Activated T-cell treated with anti-CD3 and anti-CD28 coated beads, Interleukin-2, amount 50 U/mL, for 72 hours (primary cell): Measurements from ENCODE around the gene PRKN. TPM values are rescaled to one million over a fixed set of nuclear protein-coding genes. Genes with fewer than 3 reads are reported as not detected.

Source experiments
- ATAC-seq, 2 donors: fragments of 150-1000 bp; cut with Tn5 transposase; replicated peaks in 1 of 2; 2 replicates each; pipeline ENCODE4 v1.10.0; 2021; ENCODE audit warnings: moderate library complexity in 2 of 2, mild to moderate bottlenecking in 1 of 2
- DNase-seq, 2 donors: peaks; one replicate each; pipeline ENCODE4 v3.0.0; 2021 to 2022; ENCODE audit warnings: mixed read lengths in 1 of 2
- H3K27ac Mint-ChIP-seq: one replicate; pipeline ENCODE4 v1.8.0; 2022; ENCODE audit warnings: mild to moderate bottlenecking, moderate library complexity, mixed read lengths
- H3K27me3 Mint-ChIP-seq: one replicate; pipeline ENCODE4 v1.8.0; 2022; ENCODE audit warnings: low read depth, mixed read lengths
- H3K36me3 Mint-ChIP-seq, 2 donors: one replicate each; pipeline ENCODE4 v1.8.0; 2022; ENCODE audit warnings: mixed read lengths in 2 of 2, mild to moderate bottlenecking in 1 of 2; ENCODE audit not compliant: insufficient read depth in 2 of 2
- H3K4me1 Mint-ChIP-seq: one replicate; pipeline ENCODE4 v1.8.0; 2022; ENCODE audit warnings: low read depth, mixed read lengths
- H3K4me3 Mint-ChIP-seq, 2 donors: one replicate each; pipeline ENCODE4 v1.8.0; 2022; ENCODE audit warnings: mild to moderate bottlenecking in 2 of 2, mixed read lengths in 2 of 2, moderate library complexity in 2 of 2
- H3K9me3 Mint-ChIP-seq, 2 donors: one replicate each; pipeline ENCODE4 v1.8.0; 2022; ENCODE audit warnings: mixed read lengths in 2 of 2
- total RNA-seq, 2 donors: library from RNA; stranded (reverse); gene quantifications; one replicate each; pipeline ENCODE4 v1.2.3, GENCODE V29; 2022

The PRKN gene
- total RNA-seq, 2 donors from 2014 or later = 2.5 to 2.8 TPM

GRCh38 chr6:161644521-161644920 lies 1083.0 kb downstream of the PRKN start:
- no peak for ATAC-seq
- H3K27ac Mint-ChIP-seq = no peak overlapping the region
- no peak overlapping the region for H3K4me3 Mint-ChIP-seq
- peaks cover 0 to 5% of the 10 kb centered on the region in 2 donors for H3K36me3 Mint-ChIP-seq
- DNase-seq = no peak
- H3K9me3 Mint-ChIP-seq = peaks cover 3 to 4% of the 10 kb centered on the region in 2 donors
- no peaks in the 10 kb centered on the region for H3K27me3 Mint-ChIP-seq
- no peaks in the 10 kb centered on the region for H3K4me1 Mint-ChIP-seq

- DNase-seq = no peak
- no peaks in the 10 kb centered on the region for H3K4me1 Mint-ChIP-seq
- H3K4me3 Mint-ChIP-seq = no peak overlapping the region
- H3K27ac Mint-ChIP-seq = no peak overlapping the region
- no peaks in the 10 kb centered on the region for H3K27me3 Mint-ChIP-seq
- peaks cover 0 to 8% of the 10 kb centered on the region in 2 donors for H3K36me3 Mint-ChIP-seq
- no peak for ATAC-seq
- peaks cover 3 to 5% of the 10 kb centered on the region in 2 donors for H3K9me3 Mint-ChIP-seq
Observed at GRCh38 chr6:161641175-161641574, 1086.4 kb downstream of the PRKN start.

- Mint-ChIP-seq H3K4me1 (no peaks in the 10 kb centered on the region), H3K4me3 (no peak overlapping the region), H3K36me3 (peaks cover 0 to 6% of the 10 kb centered on the region in 2 donors), H3K27me3 (no peaks in the 10 kb centered on the region), H3K9me3 (peaks cover 0 to 1% of the 10 kb centered on the region in 2 donors), H3K27ac (no peak overlapping the region)
- ATAC-seq (no peak), DNase-seq (no peak)
Observed at GRCh38 chr6:161639772-161640171, 1087.8 kb downstream of the PRKN start.

- peaks cover 0 to 1% of the 10 kb centered on the region in 2 donors for H3K9me3 Mint-ChIP-seq
- H3K27me3 Mint-ChIP-seq = no peaks in the 10 kb centered on the region
- H3K4me3 Mint-ChIP-seq = no peak overlapping the region
- no peak overlapping the region for H3K27ac Mint-ChIP-seq
- no peaks in the 10 kb centered on the region for H3K4me1 Mint-ChIP-seq
- DNase-seq (no peak), ATAC-seq (no peak)
- H3K36me3 Mint-ChIP-seq = peaks cover 0 to 6% of the 10 kb centered on the region in 2 donors
Observed at GRCh38 chr6:161637658-161638057, 1089.9 kb downstream of the PRKN start.

- Mint-ChIP-seq H3K4me3 (no peak overlapping the region), H3K36me3 (peaks cover 0 to 6% of the 10 kb centered on the region in 2 donors)
- DNase-seq = no peak
Observed at GRCh38 chr6:161636882-161637430, 1090.6 kb downstream of the PRKN start.

GRCh38 chr6:161635975-161636374 lies 1091.6 kb downstream of the PRKN start:
- peaks cover 0 to 6% of the 10 kb centered on the region in 2 donors for H3K36me3 Mint-ChIP-seq
- H3K27me3 Mint-ChIP-seq = no peaks in the 10 kb centered on the region
- peaks cover 0 to 4% of the 10 kb centered on the region in 2 donors for H3K9me3 Mint-ChIP-seq
- no peak overlapping the region for H3K27ac Mint-ChIP-seq
- DNase-seq (no peak), ATAC-seq (no peak)
- no peaks in the 10 kb centered on the region for H3K4me1 Mint-ChIP-seq
- no peak overlapping the region for H3K4me3 Mint-ChIP-seq

More at GRCh38 chr6:161636882-161637430, 1090.6 kb downstream of the PRKN start:
- ATAC-seq = no peak
- Mint-ChIP-seq H3K27me3 (no peaks in the 10 kb centered on the region), H3K4me1 (no peaks in the 10 kb centered on the region), H3K9me3 (peaks cover 0 to 4% of the 10 kb centered on the region in 2 donors), H3K27ac (no peak overlapping the region)

- Mint-ChIP-seq H3K4me1 (no peaks in the 10 kb centered on the region), H3K27me3 (no peaks in the 10 kb centered on the region), H3K9me3 (peaks cover 0 to 4% of the 10 kb centered on the region in 2 donors), H3K27ac (no peak overlapping the region), H3K36me3 (peaks cover 0 to 4% of the 10 kb centered on the region in 2 donors), H3K4me3 (no peak overlapping the region)
- no peak for ATAC-seq
- DNase-seq = no peak
Observed at GRCh38 chr6:161634916-161635315, 1092.7 kb downstream of the PRKN start.

- DNase-seq (no peak), ATAC-seq (no peak)
- Mint-ChIP-seq H3K4me1 (no peaks in the 10 kb centered on the region), H3K36me3 (no peaks in the 10 kb centered on the region), H3K4me3 (no peak overlapping the region), H3K27ac (no peak overlapping the region), H3K9me3 (peaks cover 0 to 4% of the 10 kb centered on the region in 2 donors), H3K27me3 (no peaks in the 10 kb centered on the region)
Observed at GRCh38 chr6:161631676-161632194, 1095.8 kb downstream of the PRKN start.

DNA sequence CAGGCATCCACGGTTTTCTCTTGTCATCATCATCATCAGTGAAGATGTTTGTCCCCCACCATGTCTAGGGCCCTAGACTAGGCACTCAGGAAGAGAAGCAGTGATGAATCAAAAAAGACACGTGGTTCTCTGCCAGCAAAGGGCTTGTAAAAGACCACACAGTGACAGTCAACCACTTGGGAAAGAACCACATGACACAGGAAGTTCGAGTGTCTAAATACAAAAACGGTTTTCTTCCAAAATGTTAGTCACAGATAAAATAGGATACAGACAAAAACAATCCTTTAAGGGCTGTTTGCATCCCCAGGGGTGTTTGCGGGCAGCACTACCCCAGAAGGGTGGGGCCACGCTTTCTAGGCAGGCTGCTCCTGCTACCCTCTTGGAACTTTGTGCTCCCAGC lies 1096.9 kb downstream of the PRKN start:
- ATAC-seq (no peak), DNase-seq (no peak)
- Mint-ChIP-seq H3K27me3 (no peaks in the 10 kb centered on the region), H3K9me3 (peaks cover 0 to 4% of the 10 kb centered on the region in 2 donors), H3K4me1 (no peaks in the 10 kb centered on the region), H3K4me3 (no peak overlapping the region), H3K36me3 (no peaks in the 10 kb centered on the region), H3K27ac (no peak overlapping the region)

DNA sequence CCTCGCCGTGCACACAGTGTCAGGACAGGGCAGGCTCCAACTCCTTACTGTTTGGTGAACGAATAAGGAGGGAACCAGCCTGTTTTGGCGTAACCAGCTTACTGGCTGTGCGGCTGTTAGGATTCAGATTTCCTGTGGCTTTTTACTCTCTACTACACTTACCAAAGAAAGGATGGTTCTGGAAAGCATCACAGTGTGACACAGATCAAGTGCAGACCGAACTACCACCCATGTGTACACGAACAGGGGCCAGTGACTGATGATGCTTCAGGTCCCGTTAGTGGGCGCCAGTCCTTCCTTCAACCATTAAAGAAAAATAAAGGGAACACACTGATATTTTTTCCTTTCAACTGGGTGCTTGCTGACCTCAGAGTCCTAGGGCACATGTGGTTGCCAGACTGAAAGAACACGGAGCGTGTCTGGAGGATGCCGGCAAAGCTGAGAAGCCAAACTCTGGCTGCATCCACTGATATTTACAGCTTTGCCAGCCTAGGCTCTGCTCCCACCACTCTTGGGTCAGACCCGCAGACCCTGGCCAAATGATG lies 1101.4 kb downstream of the PRKN start:
- Mint-ChIP-seq H3K27me3 (no peaks in the 10 kb centered on the region), H3K36me3 (no peaks in the 10 kb centered on the region), H3K4me1 (no peaks in the 10 kb centered on the region), H3K9me3 (peaks cover 0 to 2% of the 10 kb centered on the region in 2 donors), H3K4me3 (no peak overlapping the region), H3K27ac (no peak overlapping the region)
- ATAC-seq = no peak
- no peak for DNase-seq

GRCh38 chr6:161624111-161624510 lies 1103.5 kb downstream of the PRKN start:
- H3K4me1 Mint-ChIP-seq = no peaks in the 10 kb centered on the region
- no peak overlapping the region for H3K27ac Mint-ChIP-seq
- no peaks in the 10 kb centered on the region for H3K27me3 Mint-ChIP-seq
- no peak for ATAC-seq
- H3K9me3 Mint-ChIP-seq = peaks cover 0 to 2% of the 10 kb centered on the region in 2 donors
- DNase-seq = no peak
- H3K4me3 Mint-ChIP-seq = no peak overlapping the region
- no peaks in the 10 kb centered on the region for H3K36me3 Mint-ChIP-seq

DNA sequence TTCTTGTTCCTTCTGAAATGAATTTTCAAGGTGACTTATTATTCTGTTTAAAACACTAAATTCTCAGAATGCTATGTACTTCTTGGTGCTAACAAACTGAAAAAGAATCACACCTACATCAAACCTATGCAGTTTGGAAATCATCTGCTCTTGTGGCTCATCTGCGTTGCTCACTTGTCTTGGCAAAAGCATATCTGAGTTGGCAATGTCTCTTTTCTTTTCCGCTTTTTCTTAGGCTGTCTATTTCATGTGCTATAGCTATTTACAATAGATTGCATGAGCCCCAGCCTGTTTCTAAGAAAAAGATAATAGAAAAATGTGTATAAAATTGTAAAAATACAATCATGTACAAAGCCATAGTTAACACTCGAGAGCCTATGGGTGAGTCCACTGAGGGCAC lies 1104.8 kb downstream of the PRKN start:
- no peak for ATAC-seq
- H3K27me3 Mint-ChIP-seq = no peaks in the 10 kb centered on the region
- H3K4me3 Mint-ChIP-seq = no peak overlapping the region
- no peaks in the 10 kb centered on the region for H3K4me1 Mint-ChIP-seq
- DNase-seq = no peak
- H3K36me3 Mint-ChIP-seq = no peaks in the 10 kb centered on the region
- no peaks in the 10 kb centered on the region for H3K9me3 Mint-ChIP-seq
- H3K27ac Mint-ChIP-seq = no peak overlapping the region

- H3K4me3 Mint-ChIP-seq = no peak overlapping the region
- no peaks in the 10 kb centered on the region for H3K4me1 Mint-ChIP-seq
- DNase-seq (no peak), ATAC-seq (no peak)
- no peaks in the 10 kb centered on the region for H3K36me3 Mint-ChIP-seq
- no peak overlapping the region for H3K27ac Mint-ChIP-seq
- no peaks in the 10 kb centered on the region for H3K9me3 Mint-ChIP-seq
- H3K27me3 Mint-ChIP-seq = no peaks in the 10 kb centered on the region
Observed at GRCh38 chr6:161618831-161619454, 1108.6 kb downstream of the PRKN start.
